GM19463 (cell line): ENCODE results near the gene FARP2.
"Not testable (repeated sequence)": the region's sequence is repeated elsewhere in the genome, so short reads cannot be mapped to it uniquely, and the experiment has no call there.

ENCODE experiments used
- ATAC-seq: cut with Tn5 transposase; IDR thresholded peaks from one replicate; pipeline ENCODE4 v1.9.1; 2021; ENCODE audit warnings: mild to moderate bottlenecking, moderate library complexity; ENCODE audit not compliant: unreplicated experiment

The FARP2 gene

GRCh38 chr2:241501551-241501950, 145.5 kb downstream of the FARP2 start:
- ATAC-seq = no peak

- ATAC-seq = no peak
Observed at GRCh38 chr2:241502281-241502680, 146.2 kb downstream of the FARP2 start.

- ATAC-seq = no peak
Observed at GRCh38 chr2:241503776-241504392, 147.8 kb downstream of the FARP2 start.

GRCh38 chr2:241505086-241505780, 149.1 kb downstream of the FARP2 start:
- no peak for ATAC-seq

- no peak for ATAC-seq
Observed at GRCh38 chr2:241505781-241506201, 149.7 kb downstream of the FARP2 start.

GRCh38 chr2:241506317-241506716, 150.2 kb downstream of the FARP2 start:
- ATAC-seq = not testable (repeated sequence)

GRCh38 chr2:241506793-241507429, 150.8 kb downstream of the FARP2 start:
- ATAC-seq = no peak

- peak; percentile 21 for ATAC-seq
Observed at GRCh38 chr2:241507430-241508239, 151.6 kb downstream of the FARP2 start.

GRCh38 chr2:241508240-241509154, 152.4 kb downstream of the FARP2 start, which contains the start of gene STK25:
Gene STK25, minus strand, starts transcription at chr2:241508584. Its CDS starts 549 bp downstream, at chr2:241508035.
- peak; percentile 90 for ATAC-seq

- ATAC-seq = no peak
Observed at GRCh38 chr2:241509155-241509784, 153.2 kb downstream of the FARP2 start.

GRCh38 chr2:241511091-241511741, 155.1 kb downstream of the FARP2 start:
- no peak for ATAC-seq

- no peak for ATAC-seq
Observed at GRCh38 chr2:241514553-241514952, 158.5 kb downstream of the FARP2 start.

GRCh38 chr2:241514986-241515737, 159.1 kb downstream of the FARP2 start:
- ATAC-seq = no peak

- ATAC-seq = no peak
Observed at GRCh38 chr2:241516520-241516965, 160.5 kb downstream of the FARP2 start.

- ATAC-seq = no peak
Observed at GRCh38 chr2:241517297-241517696, 161.2 kb downstream of the FARP2 start.

- no peak for ATAC-seq
Observed at GRCh38 chr2:241519669-241520068, 163.6 kb downstream of the FARP2 start.

- no peak for ATAC-seq
Observed at GRCh38 chr2:241522477-241522876, 166.4 kb downstream of the FARP2 start.
